Hematopoietic multipotent progenitor cell treated with erythropoietin and hydrocortisone succinate and interleukin-3 and kit ligand, for 15 days (in vitro differentiated cells): Measurements from ENCODE around the gene NDUFA11.

Experiments used
- DNase-seq: peaks from one replicate; pipeline ENCODE4 v3.0.0-alpha.2; 2015; ENCODE audit warnings: low spot score

The NDUFA11 gene

DNA sequence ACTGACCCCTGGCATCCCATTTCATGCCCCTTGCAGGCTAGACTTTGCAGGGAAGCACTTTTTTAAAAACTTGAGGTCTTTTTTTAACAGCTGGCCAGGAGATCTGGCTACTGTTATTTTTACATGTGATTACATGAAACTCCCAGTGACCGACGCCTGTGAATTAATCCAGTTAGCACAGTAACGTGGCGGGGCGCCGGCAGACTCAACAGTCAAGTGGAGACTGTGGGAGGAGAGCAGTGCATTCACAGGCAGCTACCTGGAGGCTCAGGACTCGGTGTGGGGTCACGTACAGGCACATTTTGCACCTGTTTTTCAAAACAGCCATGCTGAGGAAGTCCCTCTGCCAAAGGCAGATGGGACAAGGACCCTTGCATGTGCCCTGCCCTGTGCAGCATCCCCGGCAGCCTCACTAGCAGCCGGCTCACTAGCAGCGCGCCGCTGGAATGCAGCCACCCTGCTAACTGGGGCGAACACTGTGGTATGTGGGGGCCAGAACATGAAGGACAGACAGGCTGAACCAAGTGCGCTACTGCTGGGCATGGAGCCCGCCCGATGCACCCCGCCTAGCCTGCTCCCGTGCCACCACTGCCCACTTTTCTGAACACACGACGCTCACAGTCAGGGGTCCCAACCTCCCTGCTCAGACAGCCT, 29.1 kb upstream of the NDUFA11 start:
- DNase-seq = no peak

DNA sequence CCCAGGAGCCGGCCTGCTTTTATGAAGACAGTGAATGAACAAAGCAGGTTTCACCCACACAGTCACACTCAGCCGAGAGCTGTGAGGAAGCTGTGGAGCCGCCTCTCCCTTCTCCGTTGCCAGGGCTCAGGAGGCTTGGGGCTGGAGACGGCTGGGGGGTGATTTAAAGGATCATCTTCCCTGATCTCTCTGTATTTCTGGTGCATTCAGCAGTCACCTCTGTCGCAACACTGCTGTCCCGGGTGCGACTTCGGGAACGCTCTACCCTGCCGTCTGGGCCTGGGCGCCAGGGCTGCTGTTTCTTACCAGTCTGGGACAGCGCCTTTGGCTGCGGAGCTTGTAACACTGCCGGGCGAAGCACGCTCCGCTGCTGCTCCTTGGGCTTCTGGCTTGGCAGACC, 28.6 kb upstream of the NDUFA11 start:
- DNase-seq = no peak

GRCh38 chr19:5931251-5931650, 27.7 kb upstream of the NDUFA11 start:
- DNase-seq = no peak

- no peak for DNase-seq
These were observed 26.0 kb upstream of the NDUFA11 start for GRCh38 chr19:5929625-5930024.

GRCh38 chr19:5929179-5929578, 25.6 kb upstream of the NDUFA11 start:
- DNase-seq = no peak

- DNase-seq = no peak
These were observed 23.8 kb upstream of the NDUFA11 start for GRCh38 chr19:5927441-5927821.

- DNase-seq = no peak
These were observed 23.3 kb upstream of the NDUFA11 start for GRCh38 chr19:5926641-5927440.

GRCh38 chr19:5925830-5926427, 22.3 kb upstream of the NDUFA11 start:
- DNase-seq = no peak

DNA sequence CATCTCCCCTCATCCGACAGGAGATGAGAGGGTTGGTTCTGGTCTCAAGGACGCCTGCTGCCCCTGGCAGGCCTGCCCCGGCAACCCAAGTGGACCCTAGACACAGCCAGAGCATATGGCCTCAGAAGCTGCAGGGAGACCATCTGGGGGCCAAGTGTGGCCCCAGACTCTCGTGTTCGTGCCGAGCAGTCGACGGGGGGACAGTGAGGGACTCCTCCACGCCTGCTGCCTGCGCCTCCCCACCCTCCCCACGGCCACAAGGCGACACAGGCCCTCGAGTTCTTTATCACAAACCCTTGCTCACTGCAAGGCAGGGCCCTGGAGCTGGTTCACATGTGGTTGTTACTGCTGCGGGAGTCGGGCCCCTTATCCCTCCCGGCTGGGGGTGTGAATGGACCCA, 19.8 kb upstream of the NDUFA11 start:
- no peak for DNase-seq

DNA sequence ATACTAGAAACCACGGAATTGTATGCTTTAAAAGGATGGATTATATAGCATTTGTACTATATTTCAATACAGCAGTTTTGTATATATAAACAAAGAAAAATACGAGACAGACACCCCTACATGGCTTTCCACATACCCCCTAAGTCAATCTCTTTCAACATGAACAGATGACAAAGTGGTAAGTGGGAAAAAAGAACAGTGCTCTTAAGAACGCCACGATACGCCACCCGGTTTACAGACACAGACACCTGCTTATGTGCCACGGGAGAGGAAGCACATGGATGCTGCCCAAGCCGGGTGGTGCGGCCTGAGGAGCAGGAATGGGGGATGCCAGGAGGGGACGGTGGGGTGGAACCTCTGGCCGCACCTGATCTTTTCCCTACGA, 18.6 kb upstream of the NDUFA11 start:
- no peak for DNase-seq

DNA sequence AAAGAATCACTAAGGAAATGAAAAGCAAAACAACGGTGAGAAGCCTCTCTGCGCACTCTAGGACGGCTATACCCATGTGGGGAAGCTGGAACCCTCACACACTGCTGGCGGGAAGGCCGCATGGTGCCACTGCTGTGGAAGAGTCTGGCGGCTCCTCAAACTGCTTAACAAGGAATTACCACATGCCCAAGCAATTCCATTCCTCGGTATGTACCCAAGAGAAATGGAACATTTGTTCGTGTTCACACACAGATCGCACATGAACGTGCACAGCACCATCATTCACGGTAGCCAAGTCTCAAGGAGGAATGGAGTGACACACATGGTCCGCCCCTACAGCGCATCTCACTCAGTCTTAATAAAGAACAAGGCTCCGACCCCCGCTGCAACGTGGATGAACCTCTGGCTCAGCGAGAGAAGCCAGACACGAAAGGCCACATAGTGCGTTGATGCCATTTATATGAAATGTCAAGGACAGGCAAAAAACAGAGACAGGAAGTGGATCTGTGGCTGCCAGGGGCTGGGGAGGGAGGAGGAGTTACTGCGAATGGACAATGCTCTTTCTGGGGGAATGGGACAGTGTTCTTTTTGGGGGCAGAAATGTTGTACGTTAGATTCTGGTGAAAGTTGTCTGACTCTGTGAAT, 18.0 kb upstream of the NDUFA11 start:
- DNase-seq = no peak

- DNase-seq = no peak
These were observed 15.0 kb upstream of the NDUFA11 start for GRCh38 chr19:5918463-5919079.

DNA sequence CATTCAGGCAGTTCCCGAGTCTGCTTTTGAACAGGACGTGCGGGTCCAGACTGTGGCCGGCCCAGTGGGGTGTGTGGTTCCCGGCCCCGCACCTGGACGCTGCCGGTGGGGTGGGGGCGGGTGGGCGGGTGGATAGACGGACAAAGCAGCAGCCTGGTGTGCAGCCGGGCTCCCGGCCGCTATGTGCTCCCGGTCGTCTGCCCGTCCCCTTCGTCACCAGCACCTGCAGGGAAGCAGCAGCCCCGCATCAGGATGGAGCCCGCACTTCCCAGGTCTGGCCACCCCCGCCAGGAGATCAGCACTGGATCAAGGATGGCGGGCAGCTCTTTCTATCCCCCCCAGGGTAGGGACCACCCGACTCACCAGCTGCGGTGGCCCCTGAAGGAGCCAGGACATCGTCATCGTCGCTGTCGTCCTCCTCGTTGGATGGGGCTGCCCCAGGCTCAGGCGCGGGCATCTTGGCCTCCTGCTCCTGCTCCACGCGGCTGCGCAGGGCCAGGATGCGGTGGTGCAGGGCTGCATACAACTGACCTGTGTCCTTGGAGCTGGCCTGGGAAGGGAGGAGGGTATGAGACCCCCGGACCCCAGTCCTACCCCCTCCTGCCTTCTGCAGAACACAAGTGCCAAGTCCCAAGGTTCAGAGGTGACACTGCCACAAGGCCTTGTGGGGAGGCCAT, 14.0 kb upstream of the NDUFA11 start:
- no peak for DNase-seq

DNA sequence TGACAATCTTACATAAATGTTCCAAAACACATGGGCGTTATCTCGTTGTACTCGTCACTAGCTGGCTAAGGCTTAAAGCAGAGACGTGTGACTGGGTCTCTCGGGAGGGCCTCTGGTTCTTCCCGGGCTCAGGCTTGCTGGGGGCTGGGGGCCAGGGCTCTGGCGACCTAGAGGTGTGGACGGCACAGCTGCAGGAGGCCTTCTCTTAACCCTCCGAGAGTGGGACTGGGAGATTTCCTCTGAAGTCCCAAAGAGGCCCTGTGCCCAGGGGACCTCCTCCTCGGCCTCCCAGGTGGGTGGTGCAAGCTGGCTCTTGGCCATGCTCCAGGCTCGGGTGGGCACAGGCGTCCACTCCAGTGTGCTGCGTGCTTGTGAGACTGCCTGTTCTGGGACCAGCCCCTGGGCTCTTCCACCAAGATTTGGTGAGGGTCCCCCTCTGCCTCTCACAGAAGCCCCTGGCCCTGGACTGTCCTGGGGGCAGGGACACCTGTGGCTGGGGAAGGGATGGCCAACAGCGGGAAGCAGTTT, 12.7 kb upstream of the NDUFA11 start:
- no peak for DNase-seq

- no peak for DNase-seq
These were observed 12.2 kb upstream of the NDUFA11 start for GRCh38 chr19:5915782-5916165.

- DNase-seq = no peak
These were observed 11.6 kb upstream of the NDUFA11 start for GRCh38 chr19:5914946-5915781.

- DNase-seq = no peak
These were observed 10.8 kb upstream of the NDUFA11 start for GRCh38 chr19:5914358-5914774.

DNA sequence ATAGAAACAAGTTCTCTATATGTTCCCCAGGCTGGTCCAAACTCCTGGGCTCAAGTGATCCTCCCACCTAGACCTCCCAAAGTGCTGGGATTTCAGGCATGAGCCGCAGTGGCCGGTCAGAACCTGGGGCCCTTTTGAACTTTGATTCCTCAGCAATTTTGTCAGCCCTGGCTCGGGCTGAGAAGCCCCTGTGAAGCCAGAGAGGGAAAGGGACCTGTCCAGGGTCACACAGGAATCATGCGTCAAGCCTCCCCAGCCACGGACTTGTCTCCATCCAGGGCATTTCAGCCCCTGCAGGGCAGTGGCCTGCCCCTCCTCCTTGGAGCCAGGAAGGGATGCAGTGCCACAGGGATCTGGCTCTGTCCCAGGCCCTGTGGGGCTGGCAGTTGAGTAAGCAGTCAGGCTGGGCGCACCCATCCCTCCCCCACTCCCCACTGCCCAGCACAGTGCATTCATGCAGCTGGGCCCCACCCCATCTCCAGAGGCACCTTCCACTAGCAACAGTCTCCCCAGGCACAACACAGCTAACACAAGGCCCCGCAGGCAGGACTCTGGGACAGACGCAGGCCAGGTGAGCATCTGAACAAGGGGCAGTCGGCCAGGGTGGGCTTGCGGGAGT, 10.3 kb upstream of the NDUFA11 start, which contains the start of gene CAPS:
CAPS (plus strand) TSS at position 516 of the 619 bp plus-strand sequence. CDS start 153 bp downstream, outside the sequence.
- DNase-seq = no peak

DNA sequence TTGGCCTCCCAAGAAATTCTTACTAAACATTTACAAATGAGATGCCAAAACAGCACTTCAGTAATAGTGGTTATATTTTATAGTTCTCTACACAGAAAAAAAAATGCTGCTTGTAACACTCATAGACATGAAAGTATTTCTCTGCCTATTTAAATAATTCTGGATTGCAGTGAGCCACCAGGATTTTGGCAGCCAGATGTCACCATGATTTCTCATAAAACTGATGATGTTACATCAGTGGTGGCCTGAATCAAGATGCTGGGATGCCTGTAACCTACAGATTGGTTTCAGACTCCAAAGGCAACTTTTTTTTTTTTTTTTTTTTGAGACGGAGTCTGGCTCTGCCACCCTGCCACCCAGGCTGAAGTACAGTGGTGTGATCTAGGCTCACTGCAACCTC, 7.8 kb upstream of the NDUFA11 start:
- DNase-seq = no peak

DNA sequence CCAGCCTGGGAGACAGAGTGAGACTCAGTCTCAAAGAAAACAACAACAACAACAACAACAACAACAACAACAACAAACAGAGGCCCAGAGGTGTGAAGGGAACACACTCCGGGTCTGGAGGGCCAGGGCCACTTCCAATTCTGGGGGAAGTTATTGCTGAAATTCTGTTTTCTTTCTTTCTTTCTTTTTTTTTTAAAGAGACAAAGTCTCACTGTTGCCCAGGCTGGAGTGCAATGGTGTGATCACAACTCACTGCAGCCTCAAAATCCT, 7.0 kb upstream of the NDUFA11 start:
- no peak for DNase-seq
